ENCODE data around the gene IPCEF1.
"Not testable (repeated sequence)": the region's sequence is repeated elsewhere in the genome, so short reads cannot be mapped to it uniquely, and the experiment has no call there.

The IPCEF1 gene

GRCh38 chr6:154218301-154218700, 138.3 kb downstream of the IPCEF1 start:
- no peak for DNase-seq

GRCh38 chr6:154213782-154214181, 142.8 kb downstream of the IPCEF1 start:
- DNase-seq, result no peak

GRCh38 chr6:154210678-154211077, 145.9 kb downstream of the IPCEF1 start:
- DNase-seq, result no peak

- no peak for DNase-seq
Observed at GRCh38 chr6:154209555-154209954, 147.0 kb downstream of the IPCEF1 start.

GRCh38 chr6:154206996-154207395, 149.6 kb downstream of the IPCEF1 start:
- DNase-seq, result no peak

- no peak for DNase-seq
Observed at GRCh38 chr6:154206141-154206540, 150.5 kb downstream of the IPCEF1 start.

- DNase-seq, result no peak
Observed at GRCh38 chr6:154202958-154203357, 153.6 kb downstream of the IPCEF1 start.

GRCh38 chr6:154202339-154202738, 154.3 kb downstream of the IPCEF1 start:
- no peak for DNase-seq

GRCh38 chr6:154201688-154202087, 154.9 kb downstream of the IPCEF1 start:
- DNase-seq, result not testable (repeated sequence)

GRCh38 chr6:154197196-154197860, 159.3 kb downstream of the IPCEF1 start:
- DNase-seq, result no peak

GRCh38 chr6:154196333-154196885, 160.2 kb downstream of the IPCEF1 start:
- DNase-seq, result no peak

- DNase-seq, result no peak
Observed at GRCh38 chr6:154187714-154188113, 168.9 kb downstream of the IPCEF1 start.

GRCh38 chr6:154187203-154187602, 169.4 kb downstream of the IPCEF1 start:
- DNase-seq, result no peak

- DNase-seq, result no peak
Observed at GRCh38 chr6:154179434-154179833, 177.2 kb downstream of the IPCEF1 start.

- not testable (repeated sequence) for DNase-seq
Observed at GRCh38 chr6:154172393-154172792, 184.2 kb downstream of the IPCEF1 start.

- DNase-seq, result no peak
Observed at GRCh38 chr6:154170106-154170505, 186.5 kb downstream of the IPCEF1 start.

GRCh38 chr6:154169193-154169847, 187.3 kb downstream of the IPCEF1 start:
- DNase-seq, result no peak

GRCh38 chr6:154167126-154167525, 189.5 kb downstream of the IPCEF1 start:
- DNase-seq, result no peak

- DNase-seq, result no peak
Observed at GRCh38 chr6:154166140-154166539, 190.5 kb downstream of the IPCEF1 start.

- DNase-seq, result no peak
Observed at GRCh38 chr6:154165478-154165877, 191.1 kb downstream of the IPCEF1 start.

GRCh38 chr6:154164397-154164796, 192.2 kb downstream of the IPCEF1 start:
- DNase-seq, result no peak

- DNase-seq, result no peak
Observed at GRCh38 chr6:154161689-154162088, 194.9 kb downstream of the IPCEF1 start.

- DNase-seq, result no peak
Observed at GRCh38 chr6:154159126-154159525, 197.5 kb downstream of the IPCEF1 start.

- no peak for DNase-seq
Observed at GRCh38 chr6:154157706-154158105, 198.9 kb downstream of the IPCEF1 start.

All from activated CD4-positive, CD25-positive, alpha-beta regulatory T cell treated with anti-CD3 and anti-CD28 coated beads, Interleukin-2, amount 50 U/mL, for 72 hours (primary cell).